Adipocyte (in vitro differentiated cells): Measurements from ENCODE around the gene MRPS27.
"Not testable (repeated sequence)": the region's sequence is repeated elsewhere in the genome, so short reads cannot be mapped to it uniquely, and the experiment has no call there.

Experiments
- DNase-seq: peaks from one replicate; pipeline ENCODE4 v3.0.0-alpha.2; 2015; ENCODE audit warnings: low read depth
- H3K27me3 ChIP-seq: replicated peaks from 2 replicates; pipeline ENCODE4 v1.7.0; 2013; ENCODE audit warnings: mild to moderate bottlenecking, low read length, moderate library complexity; ENCODE audit not compliant: control insufficient read depth, insufficient read depth
- H3K36me3 ChIP-seq: 2 replicates; pipeline ENCODE4 v1.7.0; 2013; ENCODE audit warnings: low read length, mild to moderate bottlenecking, moderate library complexity; ENCODE audit not compliant: control insufficient read depth, insufficient read depth, severe bottlenecking
- H3K4me1 ChIP-seq: 2 replicates; pipeline ENCODE4 v1.7.0; 2013; ENCODE audit warnings: mild to moderate bottlenecking, low read length, moderate library complexity; ENCODE audit not compliant: control insufficient read depth, insufficient read depth
- H3K4me3 ChIP-seq: 2 replicates; pipeline ENCODE4 v1.7.0; 2013; ENCODE audit warnings: mild to moderate bottlenecking, low read length, moderate library complexity
- H3K9ac ChIP-seq: 2 replicates; pipeline ENCODE4 v1.7.0; 2013; ENCODE audit warnings: mild to moderate bottlenecking, low read length, moderate library complexity
- H3K9me3 ChIP-seq: 2 replicates; pipeline ENCODE4 v1.7.0; 2013; ENCODE audit warnings: mild to moderate bottlenecking, low read length, moderate library complexity; ENCODE audit not compliant: control insufficient read depth

MRPS27 gene

DNA sequence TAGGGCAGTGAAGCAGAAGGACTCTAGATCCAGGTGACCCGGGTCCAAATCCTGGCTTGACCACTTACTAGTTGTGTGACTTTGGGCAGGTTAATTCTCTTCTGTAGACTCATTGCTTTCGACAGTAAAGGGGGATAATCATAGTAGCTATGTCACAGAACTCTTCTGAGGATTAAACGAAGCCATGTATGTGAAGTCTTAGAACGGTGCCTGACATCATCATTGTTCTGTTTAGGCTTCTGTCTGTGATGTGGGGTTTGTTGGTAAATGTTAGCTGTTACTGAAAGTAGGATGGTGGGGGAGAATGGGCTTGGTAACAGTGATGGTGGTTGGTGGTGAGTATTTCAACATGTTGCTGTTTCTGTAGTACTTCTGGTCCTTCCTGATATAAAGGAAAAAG lies 139.1 kb downstream of the MRPS27 start:
- peaks cover 30% of the 10 kb centered on the region for H3K4me1 ChIP-seq
- H3K27me3 ChIP-seq, result no peaks in the 10 kb centered on the region
- H3K36me3 ChIP-seq, result peaks cover 50% of the 10 kb centered on the region
- H3K4me3 ChIP-seq, result peak overlapping the region; percentile 67
- no peak for DNase-seq
- H3K9ac ChIP-seq, result peak overlapping the region; percentile 80
- H3K9me3 ChIP-seq, result no peaks in the 10 kb centered on the region

DNA sequence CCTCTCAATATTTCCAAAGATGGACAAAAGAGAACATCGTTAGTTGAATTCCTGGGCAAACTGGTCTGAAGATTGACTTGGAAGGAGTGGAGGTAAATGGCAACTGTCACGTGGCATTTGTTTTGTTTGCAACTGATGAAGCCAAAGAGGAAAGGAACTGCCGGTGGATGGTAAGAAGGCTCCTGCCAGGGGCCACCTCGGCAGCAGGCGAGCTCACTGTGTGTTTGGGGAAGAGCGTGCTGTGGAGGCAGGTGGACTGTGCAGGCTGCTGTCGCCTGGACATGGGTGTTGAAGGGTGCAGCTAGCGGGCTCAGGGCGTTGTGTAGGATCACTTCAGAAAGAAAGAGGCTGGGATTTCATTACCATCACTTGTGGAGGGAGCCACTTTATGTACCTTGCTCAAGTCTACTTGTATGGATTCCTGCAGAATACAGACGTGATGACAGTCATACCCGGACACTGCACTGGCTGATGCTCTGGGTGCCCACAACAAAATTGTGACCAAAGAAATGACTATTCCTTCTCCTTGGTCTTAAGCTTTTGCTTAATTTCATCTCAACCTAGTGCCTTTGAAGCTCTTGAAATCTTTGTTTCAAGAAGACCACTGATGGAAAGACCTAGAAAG lies 140.1 kb downstream of the MRPS27 start:
- Histone ChIP-seq H3K9ac (peak overlapping the region; percentile 80), H3K9me3 (no peaks in the 10 kb centered on the region), H3K27me3 (no peaks in the 10 kb centered on the region), H3K4me1 (peaks cover 25% of the 10 kb centered on the region), H3K36me3 (peaks cover 48% of the 10 kb centered on the region), H3K4me3 (peak overlapping the region; percentile 67)
- DNase-seq, result no peak

DNA sequence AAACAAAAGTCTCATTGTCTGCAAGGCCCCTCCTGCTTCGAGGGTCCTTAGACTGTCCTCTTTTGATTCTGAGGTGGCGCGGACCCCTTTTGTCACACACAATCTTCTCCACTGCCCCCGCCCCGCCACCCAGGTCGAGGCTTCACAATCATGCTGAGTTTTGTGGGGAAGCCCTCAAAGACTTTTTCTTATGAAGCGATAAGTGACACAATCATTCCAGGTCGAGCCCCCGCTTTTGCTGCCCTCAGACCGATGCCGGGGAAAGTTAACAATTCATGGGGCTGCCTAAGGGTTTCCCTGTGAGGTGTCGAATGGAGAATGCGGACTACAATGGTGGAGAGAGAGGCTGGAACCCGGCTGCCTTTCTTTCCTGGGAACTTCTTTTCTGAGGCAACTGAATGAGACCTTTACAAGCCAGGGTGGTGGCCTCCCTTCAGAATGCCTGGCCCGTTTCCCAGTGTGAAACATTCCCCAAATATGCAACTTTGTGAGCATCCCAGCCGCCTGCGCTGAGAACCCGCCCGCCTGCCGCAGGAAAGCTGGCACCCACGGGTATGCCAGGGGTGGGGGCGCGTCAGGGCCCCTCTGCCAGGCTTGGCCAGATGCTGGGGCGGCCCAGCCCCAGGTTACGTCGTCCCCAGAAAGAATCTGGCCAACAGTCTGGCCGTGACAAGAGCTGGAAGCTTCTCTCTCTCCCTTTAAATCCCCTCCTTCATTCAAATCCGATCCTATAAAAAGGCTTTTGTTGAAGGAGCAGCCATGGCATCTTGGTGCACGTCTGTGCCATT lies 140.8 kb downstream of the MRPS27 start:
- Histone ChIP-seq H3K4me1 (peaks cover 25% of the 10 kb centered on the region), H3K4me3 (peak overlapping the region; percentile 67)

DNA sequence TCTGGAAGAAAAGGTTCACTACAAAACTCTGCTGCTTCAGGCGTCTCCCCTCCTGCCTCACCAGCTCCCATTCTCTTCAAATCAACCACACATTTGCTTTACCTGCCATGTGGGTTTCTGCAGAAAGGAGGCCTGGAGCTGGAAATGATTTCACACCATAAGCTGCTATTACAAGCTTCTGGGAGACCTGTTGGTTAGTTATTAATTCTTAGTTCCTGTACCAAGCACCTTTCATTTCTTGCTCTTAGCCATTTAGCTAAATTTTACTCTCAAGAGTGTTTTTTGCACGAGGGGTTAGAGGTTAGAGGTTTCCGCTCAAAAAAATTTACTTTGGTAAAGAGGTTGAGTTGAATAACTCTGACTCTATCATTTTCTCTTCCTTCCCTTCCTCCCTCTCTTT lies 142.5 kb downstream of the MRPS27 start:
- Histone ChIP-seq H3K4me3 (no peak overlapping the region), H3K4me1 (peaks cover 25% of the 10 kb centered on the region)

More for the DNA sequence above, 140.8 kb downstream of the MRPS27 start:
- Histone ChIP-seq H3K36me3 (peaks cover 45% of the 10 kb centered on the region), H3K9me3 (no peaks in the 10 kb centered on the region), H3K27me3 (no peaks in the 10 kb centered on the region), H3K9ac (peak overlapping the region; percentile 80)
- peak; percentile 90 for DNase-seq

DNA sequence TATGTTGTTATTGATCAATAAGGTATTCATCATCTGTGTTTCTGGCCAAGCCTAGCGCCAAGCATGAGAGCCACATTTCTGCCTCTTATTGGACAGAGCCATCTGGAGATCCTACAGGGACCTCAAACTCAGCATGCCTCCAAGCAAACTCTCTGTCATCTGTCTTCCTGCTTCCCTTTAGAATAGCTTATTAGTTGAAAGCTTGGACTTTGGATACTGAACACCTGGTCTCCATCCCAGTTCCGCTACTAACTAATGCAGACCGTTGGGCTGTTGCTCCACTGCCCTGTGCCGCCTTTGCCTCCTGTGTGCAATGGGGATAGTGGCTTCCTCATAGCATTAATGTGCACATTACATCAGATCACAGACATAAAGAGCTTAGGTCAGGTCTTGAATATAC lies 147.3 kb downstream of the MRPS27 start:
- Histone ChIP-seq H3K9me3 (no peaks in the 10 kb centered on the region), H3K4me1 (peaks cover 11% of the 10 kb centered on the region), H3K36me3 (peaks cover 56% of the 10 kb centered on the region), H3K9ac (no peak overlapping the region), H3K27me3 (no peaks in the 10 kb centered on the region), H3K4me3 (no peak overlapping the region)
- DNase-seq, result no peak

More for the DNA sequence above, 142.5 kb downstream of the MRPS27 start:
- no peak overlapping the region for H3K9ac ChIP-seq
- no peak for DNase-seq
- no peaks in the 10 kb centered on the region for H3K9me3 ChIP-seq
- H3K27me3 ChIP-seq, result no peaks in the 10 kb centered on the region
- peaks cover 46% of the 10 kb centered on the region for H3K36me3 ChIP-seq

DNA sequence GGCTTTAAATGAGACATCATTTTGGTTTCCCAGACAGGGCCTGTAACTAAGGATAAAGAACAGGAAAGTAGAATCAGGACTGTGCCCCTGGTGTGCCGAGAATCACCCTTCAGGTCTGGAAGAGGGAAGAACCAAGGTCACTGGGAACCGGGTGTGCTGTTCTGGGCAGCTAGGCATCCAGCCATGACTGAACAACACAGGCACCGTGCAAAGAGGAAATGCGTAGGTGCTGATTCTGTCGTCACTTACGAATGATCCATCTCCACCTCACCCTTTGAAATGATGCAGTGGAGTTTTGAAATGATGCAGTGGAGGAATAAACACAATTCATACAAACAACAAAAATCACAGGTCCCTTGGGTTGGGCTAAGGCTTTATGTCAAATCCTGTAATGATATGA lies 148.4 kb downstream of the MRPS27 start:
- Histone ChIP-seq H3K4me3 (no peak overlapping the region), H3K9ac (no peak overlapping the region), H3K9me3 (no peaks in the 10 kb centered on the region), H3K36me3 (peaks cover 46% of the 10 kb centered on the region), H3K27me3 (no peaks in the 10 kb centered on the region), H3K4me1 (peaks cover 22% of the 10 kb centered on the region)
- no peak for DNase-seq

DNA sequence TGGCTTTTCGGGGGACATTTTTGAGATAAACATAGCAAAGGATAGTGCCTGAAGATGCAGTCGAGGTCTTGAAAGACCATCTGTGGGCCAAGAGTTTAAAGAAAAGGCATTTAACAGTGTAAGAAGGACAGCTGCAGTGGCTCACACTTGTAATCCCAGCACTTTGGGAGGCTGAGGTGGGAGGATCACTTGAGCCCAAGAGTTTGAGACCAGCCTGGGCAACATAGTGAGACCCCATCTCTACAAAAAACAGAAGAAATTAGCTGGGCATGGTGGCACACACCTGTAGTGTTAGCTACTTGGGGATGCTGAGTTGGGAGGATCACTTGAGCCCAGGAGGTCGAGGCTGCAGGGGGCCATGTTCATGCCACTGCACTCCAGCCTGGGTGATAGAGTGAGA lies 148.9 kb downstream of the MRPS27 start:
- H3K9ac ChIP-seq, H3K9me3 ChIP-seq, DNase-seq, H3K4me3 ChIP-seq, H3K27me3 ChIP-seq: not testable (repeated sequence)
- Histone ChIP-seq H3K4me1 (peaks cover 27% of the 10 kb centered on the region), H3K36me3 (peaks cover 44% of the 10 kb centered on the region)

DNA sequence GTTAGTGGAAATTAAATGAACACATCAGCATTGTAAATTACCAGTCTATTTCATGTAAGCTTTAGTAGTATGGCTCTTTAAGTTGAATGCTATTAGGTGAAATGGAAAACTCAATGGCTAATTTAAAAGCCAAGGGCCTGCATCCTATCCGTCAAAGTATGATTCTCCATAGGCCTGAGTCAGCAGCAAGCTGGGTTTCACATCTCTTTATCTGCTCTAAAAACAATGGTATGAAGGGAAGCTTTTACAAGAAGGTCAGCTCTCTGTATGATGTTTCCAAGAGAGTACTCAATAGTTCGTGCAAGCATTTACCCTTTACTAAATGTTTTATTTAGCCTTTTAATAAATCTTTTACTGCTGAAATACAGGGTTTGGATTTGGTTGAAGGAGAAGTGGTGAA lies 149.9 kb downstream of the MRPS27 start:
- Histone ChIP-seq H3K4me1 (peaks cover 37% of the 10 kb centered on the region), H3K9ac (no peak overlapping the region), H3K9me3 (no peaks in the 10 kb centered on the region), H3K27me3 (no peaks in the 10 kb centered on the region), H3K4me3 (no peak overlapping the region), H3K36me3 (peaks cover 45% of the 10 kb centered on the region)
- no peak for DNase-seq
